Activated T-cell treated with anti-CD3 and anti-CD28 coated beads, Interleukin-2, amount 50 U/mL, for 4 hours (primary cell): ENCODE measurements around the gene VPS37C. TPM values are rescaled to one million over a fixed set of nuclear protein-coding genes. Genes with fewer than 3 reads are reported as not detected.
"Not testable (repeated sequence)": the region's sequence is repeated elsewhere in the genome, so short reads cannot be mapped to it uniquely, and the experiment has no call there.

ENCODE experiments used
- ATAC-seq, 2 donors: fragments of 200-7000 bp; cut with Tn5 transposase; one replicate each; pipeline ENCODE4 v1.10.0; 2021
- DNase-seq: peaks from one replicate; pipeline ENCODE4 v3.0.0-alpha.2; 2020
- H3K27me3 Mint-ChIP-seq: one replicate; pipeline ENCODE4 v1.8.0; 2021; ENCODE audit warnings: low read depth, mixed read lengths
- H3K36me3 Mint-ChIP-seq: one replicate; pipeline ENCODE4 v1.8.0; 2022; ENCODE audit warnings: mixed read lengths; ENCODE audit not compliant: insufficient read depth
- H3K4me1 Mint-ChIP-seq: one replicate; pipeline ENCODE4 v1.8.0; 2021; ENCODE audit warnings: low read depth, mixed read lengths
- H3K4me3 Mint-ChIP-seq: one replicate; pipeline ENCODE4 v1.8.0; 2021; ENCODE audit warnings: mild to moderate bottlenecking, moderate library complexity, mixed read lengths
- H3K9me3 Mint-ChIP-seq: one replicate; pipeline ENCODE4 v1.8.0; 2021; ENCODE audit warnings: mixed read lengths
- total RNA-seq, 3 donors: library from RNA; stranded (reverse); gene quantifications; one replicate each; pipeline ENCODE4 v1.2.1, GENCODE V29; 2021

VPS37C gene
- total RNA-seq, 3 donors from 2014 or later: 16.1 to 18.4 (median 17.0) TPM

DNA sequence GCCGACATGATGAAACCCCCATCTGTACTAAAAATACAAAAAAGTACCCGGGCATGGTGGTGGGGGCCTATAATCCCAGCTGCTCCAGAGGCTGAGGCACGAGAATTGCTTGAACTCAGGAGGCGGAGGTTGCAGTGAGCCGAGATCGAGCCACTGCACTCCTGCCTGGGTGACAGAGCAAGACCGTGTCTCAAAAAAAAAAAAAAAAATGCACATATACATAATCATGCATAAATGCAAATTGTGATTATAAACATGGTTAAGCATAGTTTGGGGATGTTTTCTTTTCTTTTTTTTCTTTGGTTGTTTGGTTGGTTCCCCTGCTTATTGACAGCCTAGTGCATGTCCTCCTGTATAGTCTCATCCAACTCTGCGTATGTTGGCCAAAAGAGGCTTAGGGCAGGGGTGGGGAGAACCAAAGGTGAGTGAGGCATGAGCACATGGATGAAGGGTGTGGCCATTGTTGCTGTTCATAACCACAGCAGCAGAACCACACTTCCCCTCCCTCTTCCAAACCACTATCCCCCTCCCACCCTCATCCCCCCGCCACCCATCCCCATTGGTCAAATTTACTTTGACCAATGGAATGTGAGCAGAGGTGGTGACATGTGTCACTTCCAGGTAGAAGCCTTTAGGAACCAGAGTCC lies 6.9 kb upstream of the VPS37C start:
- DNase-seq (no peak), ATAC-seq (no peak)
- H3K4me3 Mint-ChIP-seq: no peak overlapping the region
- H3K4me1 Mint-ChIP-seq: peaks cover 38% of the 10 kb centered on the region
- no peaks in the 10 kb centered on the region for H3K27me3 Mint-ChIP-seq
- no peaks in the 10 kb centered on the region for H3K36me3 Mint-ChIP-seq
- H3K9me3 Mint-ChIP-seq: peaks cover 5% of the 10 kb centered on the region

DNA sequence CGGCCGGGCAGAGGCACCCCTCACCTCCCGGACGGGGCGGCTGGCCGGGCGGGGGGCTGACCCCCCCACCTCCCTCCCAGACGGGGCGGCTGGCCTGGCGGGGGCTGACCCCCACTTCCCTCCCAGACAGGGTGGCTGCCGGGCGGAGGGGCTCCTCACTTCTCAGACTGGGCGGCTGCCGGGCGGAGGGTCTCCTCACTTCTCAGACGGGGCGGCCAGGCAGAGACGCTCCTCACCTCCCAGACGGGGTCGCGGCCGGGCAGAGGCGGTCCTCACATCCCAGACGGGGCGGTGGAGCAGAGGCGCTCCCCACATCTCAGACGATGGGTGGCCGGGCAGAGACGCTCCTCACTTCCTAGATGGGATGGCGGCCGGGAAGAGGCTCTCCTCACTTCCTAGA lies 5.1 kb upstream of the VPS37C start:
- DNase-seq, H3K9me3 Mint-ChIP-seq, H3K27me3 Mint-ChIP-seq, H3K36me3 Mint-ChIP-seq, H3K4me3 Mint-ChIP-seq, ATAC-seq: not testable (repeated sequence)
- peaks cover 38% of the 10 kb centered on the region for H3K4me1 Mint-ChIP-seq

DNA sequence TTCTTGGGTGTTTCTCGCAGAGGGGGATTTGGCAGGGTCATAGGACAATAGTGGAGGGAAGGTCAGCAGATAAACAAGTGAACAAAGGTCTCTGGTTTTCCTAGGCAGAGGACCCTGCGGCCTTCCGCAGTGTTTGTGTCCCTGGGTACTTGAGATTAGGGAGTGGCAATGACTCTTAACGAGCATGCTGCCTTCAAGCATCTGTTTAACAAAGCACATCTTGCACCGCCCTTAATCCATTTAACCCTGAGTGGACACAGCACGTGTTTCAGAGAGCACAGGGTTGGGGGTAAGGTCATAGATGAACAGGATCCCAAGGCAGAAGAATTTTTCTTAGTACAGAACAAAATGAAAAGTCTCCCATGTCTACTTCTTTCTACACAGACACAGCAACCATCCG lies 4.6 kb upstream of the VPS37C start:
- not testable (repeated sequence) for H3K9me3 Mint-ChIP-seq, ATAC-seq, H3K36me3 Mint-ChIP-seq, DNase-seq, H3K4me3 Mint-ChIP-seq, H3K27me3 Mint-ChIP-seq
- H3K4me1 Mint-ChIP-seq: peaks cover 39% of the 10 kb centered on the region

DNA sequence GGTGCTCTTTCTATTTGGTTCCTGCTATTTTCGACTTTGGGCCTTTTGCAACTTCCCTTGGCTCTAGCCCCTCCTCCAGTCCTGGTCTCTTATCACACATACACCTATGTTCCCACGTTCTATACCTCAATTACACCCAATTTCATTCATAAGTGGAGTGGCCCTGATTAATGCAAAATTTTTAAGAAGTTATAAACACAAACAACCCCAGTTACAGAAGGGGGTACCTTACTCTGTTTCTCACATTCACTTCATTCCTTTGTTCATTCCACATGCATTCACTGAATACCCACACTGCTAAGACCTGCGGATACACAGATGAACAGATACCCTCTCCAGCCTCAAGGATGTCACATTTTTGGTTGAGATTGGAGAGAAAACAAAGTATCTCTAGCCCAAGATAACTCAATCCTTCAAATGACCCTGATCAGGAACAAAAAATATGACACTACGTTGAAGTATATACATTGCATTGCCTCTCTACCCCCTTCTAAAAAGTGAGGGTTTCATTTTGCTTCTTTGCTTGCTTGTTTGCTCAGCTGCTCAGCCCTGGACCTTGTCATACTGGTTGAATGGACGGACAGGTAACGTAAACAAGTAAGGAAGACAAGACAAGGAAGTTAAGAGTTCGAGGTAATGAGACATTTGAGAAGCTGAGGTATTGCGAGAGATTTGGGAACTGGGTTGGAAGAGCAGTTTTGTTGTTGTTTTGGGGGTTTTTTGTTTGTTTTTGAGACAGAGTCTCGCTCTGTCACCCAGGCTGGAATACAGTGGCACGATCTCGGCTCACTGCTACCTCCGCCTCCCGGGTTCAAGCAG lies 3.6 kb upstream of the VPS37C start:
- Mint-ChIP-seq H3K4me1 (peaks cover 48% of the 10 kb centered on the region), H3K4me3 (peak overlapping the region; percentile 22), H3K9me3 (no peaks in the 10 kb centered on the region), H3K27me3 (no peaks in the 10 kb centered on the region), H3K36me3 (no peaks in the 10 kb centered on the region)
- DNase-seq: no peak
- ATAC-seq: no peak

DNA sequence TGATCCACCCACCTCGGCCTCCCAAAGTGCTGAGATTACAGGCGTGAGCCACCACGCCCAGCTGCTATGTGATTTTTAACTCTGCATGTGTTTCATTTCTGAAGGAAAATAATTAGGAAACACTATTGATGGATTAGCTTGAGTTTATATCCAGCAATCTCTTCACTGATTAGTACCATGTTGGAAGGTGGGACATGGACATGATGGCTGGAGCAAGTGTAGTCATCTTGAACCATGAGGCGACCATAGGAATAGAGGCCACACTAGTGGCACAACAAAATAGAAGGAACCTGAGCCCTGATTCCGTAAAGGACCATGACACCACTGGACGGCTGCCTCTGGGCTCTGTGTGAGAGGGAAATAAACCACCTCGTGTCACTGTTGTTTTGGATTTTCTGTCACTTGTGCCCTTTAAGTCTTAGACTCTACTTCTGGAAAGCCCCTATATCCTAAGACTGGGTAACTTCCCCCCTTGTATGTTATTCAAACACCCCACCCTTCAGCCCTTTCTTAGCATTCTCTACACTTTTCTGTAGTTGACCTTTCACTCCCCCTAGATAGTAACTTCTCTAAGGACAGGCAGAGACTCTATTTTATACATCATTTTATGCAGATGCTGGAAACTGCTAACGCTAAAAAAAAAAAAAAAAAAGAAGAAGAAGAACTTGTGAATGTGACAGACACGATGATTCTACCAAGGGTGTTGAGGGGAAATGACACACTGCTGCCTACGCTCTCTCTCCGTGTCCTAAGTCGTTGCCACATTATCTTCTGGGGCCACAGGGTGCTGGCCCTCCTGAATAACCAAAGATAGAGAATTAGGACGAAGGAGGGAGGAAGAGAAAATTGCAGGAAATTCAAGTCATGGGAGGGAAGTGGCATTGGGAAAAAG lies 2.7 kb upstream of the VPS37C start:
- no peaks in the 10 kb centered on the region for H3K27me3 Mint-ChIP-seq
- ATAC-seq (no peak), DNase-seq (no peak)
- H3K9me3 Mint-ChIP-seq: no peaks in the 10 kb centered on the region
- H3K36me3 Mint-ChIP-seq: no peaks in the 10 kb centered on the region
- H3K4me3 Mint-ChIP-seq: no peak overlapping the region
- H3K4me1 Mint-ChIP-seq: peaks cover 52% of the 10 kb centered on the region

- Mint-ChIP-seq H3K27me3 (no peaks in the 10 kb centered on the region), H3K9me3 (no peaks in the 10 kb centered on the region), H3K36me3 (no peaks in the 10 kb centered on the region), H3K4me3 (no peak overlapping the region), H3K4me1 (peaks cover 58% of the 10 kb centered on the region)
- DNase-seq: no peak
- ATAC-seq: no peak
These were observed 1.8 kb upstream of the VPS37C start for GRCh38 chr11:61163021-61163420.

DNA sequence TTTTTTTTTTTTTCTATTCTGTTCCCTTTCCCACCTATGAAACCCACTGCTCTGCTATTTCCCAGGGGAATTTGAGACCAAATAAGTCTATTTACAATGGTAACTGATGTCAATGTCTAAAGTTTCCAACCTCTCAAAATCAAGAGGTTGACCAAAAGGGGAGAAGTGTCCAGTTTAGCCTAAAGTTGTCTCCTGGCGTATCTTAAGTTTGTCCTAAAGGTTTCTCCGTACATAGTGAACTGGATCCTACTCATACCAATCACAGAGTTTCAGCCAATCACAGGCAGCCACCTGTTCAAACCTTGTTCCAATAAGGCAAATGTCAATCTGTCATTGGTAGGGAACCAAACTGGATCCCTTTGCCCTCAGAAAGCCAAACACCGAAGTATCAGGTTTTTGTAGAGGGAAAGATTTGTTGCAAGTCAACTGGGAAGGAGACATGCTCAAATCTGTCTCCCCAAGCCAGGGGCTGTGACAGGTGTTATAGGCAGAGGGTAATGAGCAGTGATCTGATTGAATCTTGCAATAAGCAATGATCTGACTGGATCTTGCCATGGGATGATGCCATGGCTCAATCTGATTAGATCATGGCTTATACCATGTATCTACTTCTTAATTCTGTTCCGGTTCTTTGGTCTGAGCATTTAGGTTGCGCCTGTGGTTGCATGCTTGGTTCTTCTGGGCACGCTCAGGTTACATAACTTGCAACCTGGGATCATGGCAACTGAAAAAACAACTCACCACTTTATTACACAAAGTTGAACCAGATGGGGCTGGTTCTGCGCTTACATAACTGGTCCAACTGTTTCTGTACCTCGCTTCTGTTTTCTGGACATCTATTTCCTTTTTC lies 1.1 kb upstream of the VPS37C start:
- Mint-ChIP-seq H3K9me3 (no peaks in the 10 kb centered on the region), H3K4me3 (peak overlapping the region; percentile 89), H3K4me1 (peaks cover 57% of the 10 kb centered on the region), H3K36me3 (peaks cover 3% of the 10 kb centered on the region), H3K27me3 (no peaks in the 10 kb centered on the region)
- DNase-seq: no peak
- ATAC-seq: no peak

GRCh38 chr11:61160487-61161189 lies 588 bp downstream of the VPS37C start:
- Mint-ChIP-seq H3K27me3 (no peaks in the 10 kb centered on the region), H3K36me3 (peaks cover 13% of the 10 kb centered on the region), H3K4me3 (peak overlapping the region; percentile 83), H3K4me1 (peaks cover 56% of the 10 kb centered on the region), H3K9me3 (peaks cover 7% of the 10 kb centered on the region)
- DNase-seq (no peak), ATAC-seq (no peak)

GRCh38 chr11:61158691-61159381 lies 2.4 kb downstream of the VPS37C start:
- H3K4me1 Mint-ChIP-seq: peaks cover 45% of the 10 kb centered on the region
- peaks cover 27% of the 10 kb centered on the region for H3K36me3 Mint-ChIP-seq
- H3K27me3 Mint-ChIP-seq: no peaks in the 10 kb centered on the region
- H3K4me3 Mint-ChIP-seq: peak overlapping the region; percentile 16
- no peak for DNase-seq
- no peak for ATAC-seq
- H3K9me3 Mint-ChIP-seq: peaks cover 23% of the 10 kb centered on the region

- DNase-seq (no peak), ATAC-seq (no peak)
- Mint-ChIP-seq H3K4me1 (peaks cover 39% of the 10 kb centered on the region), H3K36me3 (peaks cover 27% of the 10 kb centered on the region), H3K9me3 (peaks cover 23% of the 10 kb centered on the region), H3K4me3 (no peak overlapping the region), H3K27me3 (no peaks in the 10 kb centered on the region)
These were observed 3.5 kb downstream of the VPS37C start for GRCh38 chr11:61157743-61158142.

GRCh38 chr11:61155741-61156140 lies 5.5 kb downstream of the VPS37C start:
- DNase-seq: no peak
- no peak overlapping the region for H3K4me3 Mint-ChIP-seq
- no peak for ATAC-seq
- peaks cover 27% of the 10 kb centered on the region for H3K4me1 Mint-ChIP-seq
- H3K9me3 Mint-ChIP-seq: peaks cover 23% of the 10 kb centered on the region
- peaks cover 30% of the 10 kb centered on the region for H3K36me3 Mint-ChIP-seq
- H3K27me3 Mint-ChIP-seq: no peaks in the 10 kb centered on the region

GRCh38 chr11:61155312-61155711 lies 5.9 kb downstream of the VPS37C start:
- DNase-seq: no peak
- peaks cover 30% of the 10 kb centered on the region for H3K36me3 Mint-ChIP-seq
- no peak overlapping the region for H3K4me3 Mint-ChIP-seq
- ATAC-seq: no peak
- H3K9me3 Mint-ChIP-seq: peaks cover 23% of the 10 kb centered on the region
- H3K27me3 Mint-ChIP-seq: no peaks in the 10 kb centered on the region
- peaks cover 22% of the 10 kb centered on the region for H3K4me1 Mint-ChIP-seq

DNA sequence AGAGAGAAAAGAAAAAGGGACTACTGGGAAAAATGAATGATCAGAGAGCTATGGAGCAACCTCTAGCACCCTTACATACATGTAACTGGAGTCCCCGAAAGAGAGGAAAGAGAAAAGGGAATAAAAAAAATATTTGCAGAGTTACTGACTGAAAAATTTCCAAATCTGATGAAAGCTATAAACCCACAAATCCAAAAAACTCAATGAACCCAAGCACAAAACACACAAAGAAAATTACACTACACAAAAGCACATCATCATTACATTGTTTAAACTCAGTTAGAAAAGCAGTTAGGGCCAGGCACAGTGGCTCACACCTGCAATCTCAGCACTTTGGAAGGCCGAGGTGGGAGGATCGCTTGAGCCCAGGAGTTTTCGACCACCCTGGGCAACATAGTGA lies 6.7 kb downstream of the VPS37C start:
- H3K9me3 Mint-ChIP-seq: peaks cover 23% of the 10 kb centered on the region
- H3K27me3 Mint-ChIP-seq: no peaks in the 10 kb centered on the region
- no peak for ATAC-seq

More for the DNA sequence above, 6.7 kb downstream of the VPS37C start:
- Mint-ChIP-seq H3K4me3 (no peak overlapping the region), H3K36me3 (peaks cover 30% of the 10 kb centered on the region), H3K4me1 (peaks cover 18% of the 10 kb centered on the region)
- no peak for DNase-seq
